Activated naive CD4-positive, alpha-beta T cell treated with anti-CD3 and anti-CD28 coated beads for 36 hours (primary cell): ENCODE results near the gene CCDC54. TPM values are rescaled to one million over a fixed set of nuclear protein-coding genes. Genes with fewer than 3 reads are reported as not detected.

ENCODE experiments used
- CTCF ChIA-PET: fragments of 350-600 bp; sonication (Branson Sonifier 250); formaldehyde crosslinking; loops from one replicate; lab custom pipeline; 2021; ENCODE audit warnings: antibody characterized with exemption; lab: Charles Lee
- DNase-seq: peaks from one replicate; pipeline ENCODE4 v3.0.0-alpha.2; 2020
- H3K27ac Mint-ChIP-seq: one replicate; pipeline ENCODE4 v1.8.0; 2021; ENCODE audit warnings: mild to moderate bottlenecking, mixed read lengths
- H3K27me3 Mint-ChIP-seq: one replicate; pipeline ENCODE4 v1.8.0; 2021; ENCODE audit warnings: low read depth, mixed read lengths
- H3K36me3 Mint-ChIP-seq: one replicate; pipeline ENCODE4 v1.8.0; 2021; ENCODE audit warnings: low read depth, mixed read lengths
- H3K4me1 Mint-ChIP-seq: one replicate; pipeline ENCODE4 v1.8.0; 2021; ENCODE audit warnings: low read depth, mixed read lengths
- H3K4me3 Mint-ChIP-seq: one replicate; pipeline ENCODE4 v1.8.0; 2021; ENCODE audit warnings: mild to moderate bottlenecking, moderate library complexity, mixed read lengths
- H3K9me3 Mint-ChIP-seq: one replicate; pipeline ENCODE4 v1.8.0; 2021; ENCODE audit warnings: mixed read lengths
- intact Hi-C: fragments of 100-400 bp; cut with micrococcal nuclease; formaldehyde crosslinking; loops from one replicate; pipeline ENCODE4 v1.15.1; 2023
- total RNA-seq, 2 experiments: library from RNA; stranded (reverse); gene quantifications; one replicate each; pipeline ENCODE4 v1.2.3, GENCODE V29; 2021

CCDC54 gene
- total RNA-seq, 2 experiments from 2014 or later = not detected

- Mint-ChIP-seq H3K4me1 (peaks cover 5% of the 10 kb centered on the region), H3K9me3 (no peaks in the 10 kb centered on the region), H3K27me3 (peaks cover 12% of the 10 kb centered on the region), H3K36me3 (no peaks in the 10 kb centered on the region), H3K4me3 (no peak overlapping the region), H3K27ac (no peak overlapping the region)
- no peak for DNase-seq
- CTCF ChIA-PET = no interaction called here
- intact Hi-C loops = no loop called here
These were observed 8.4 kb upstream of the CCDC54 start for GRCh38 chr3:107368654-107369398.

- H3K27me3 Mint-ChIP-seq = peaks cover 12% of the 10 kb centered on the region
- CTCF ChIA-PET = interaction anchor here (1.3 kb wide), 1 partner anchor 15 kb away, joined by 3 read pairs; no protein-coding TSS in a partner anchor
- intact Hi-C loops = no loop called here
These were observed 7.4 kb upstream of the CCDC54 start for GRCh38 chr3:107369791-107370190.

GRCh38 chr3:107370907-107371306 lies 6.3 kb upstream of the CCDC54 start:
- Mint-ChIP-seq H3K4me1 (peaks cover 5% of the 10 kb centered on the region), H3K36me3 (no peaks in the 10 kb centered on the region), H3K9me3 (no peaks in the 10 kb centered on the region), H3K27me3 (peaks cover 10% of the 10 kb centered on the region), H3K4me3 (no peak overlapping the region), H3K27ac (no peak overlapping the region)
- no peak for DNase-seq
- CTCF ChIA-PET = no interaction called here
- intact Hi-C loops = no loop called here

More at GRCh38 chr3:107369791-107370190, 7.4 kb upstream of the CCDC54 start:
- Mint-ChIP-seq H3K27ac (no peak overlapping the region), H3K4me1 (peaks cover 5% of the 10 kb centered on the region), H3K4me3 (no peak overlapping the region), H3K9me3 (no peaks in the 10 kb centered on the region), H3K36me3 (no peaks in the 10 kb centered on the region)
- DNase-seq = no peak

GRCh38 chr3:107372506-107372905 lies 4.7 kb upstream of the CCDC54 start:
- Mint-ChIP-seq H3K4me1 (peaks cover 2% of the 10 kb centered on the region), H3K27me3 (peaks cover 10% of the 10 kb centered on the region), H3K27ac (no peak overlapping the region), H3K9me3 (no peaks in the 10 kb centered on the region), H3K36me3 (no peaks in the 10 kb centered on the region), H3K4me3 (no peak overlapping the region)
- CTCF ChIA-PET = no interaction called here
- no peak for DNase-seq
- intact Hi-C loops = no loop called here

- no peak overlapping the region for H3K27ac Mint-ChIP-seq
- peaks cover 2% of the 10 kb centered on the region for H3K27me3 Mint-ChIP-seq
- DNase-seq = no peak
- H3K36me3 Mint-ChIP-seq = no peaks in the 10 kb centered on the region
- no peaks in the 10 kb centered on the region for H3K4me1 Mint-ChIP-seq
- intact Hi-C loops = no loop called here
- H3K4me3 Mint-ChIP-seq = no peak overlapping the region
- CTCF ChIA-PET = interaction anchor here (0.9 to 1.2 kb wide), 2 partner anchors 10 to 138 kb away, joined by 3 read pairs; no protein-coding TSS in a partner anchor
- H3K9me3 Mint-ChIP-seq = no peaks in the 10 kb centered on the region
These were observed 3.3 kb upstream of the CCDC54 start for GRCh38 chr3:107373896-107374295.

- Mint-ChIP-seq H3K27ac (no peak overlapping the region), H3K4me3 (no peak overlapping the region)
- intact Hi-C loops = no loop called here
These were observed 1.6 kb upstream of the CCDC54 start for GRCh38 chr3:107375682-107376081.

GRCh38 chr3:107382631-107383030 lies 5.4 kb downstream of the CCDC54 start:
- Mint-ChIP-seq H3K27ac (no peak overlapping the region), H3K4me1 (no peaks in the 10 kb centered on the region), H3K27me3 (peaks cover 6% of the 10 kb centered on the region), H3K4me3 (no peak overlapping the region), H3K36me3 (no peaks in the 10 kb centered on the region), H3K9me3 (no peaks in the 10 kb centered on the region)
- DNase-seq = no peak
- intact Hi-C loops = no loop called here
- CTCF ChIA-PET = interaction anchor here (0.7 kb wide), 1 partner anchor 8 kb away, joined by 4 read pairs; no protein-coding TSS in a partner anchor

More at GRCh38 chr3:107375682-107376081, 1.6 kb upstream of the CCDC54 start:
- DNase-seq = no peak
- Mint-ChIP-seq H3K4me1 (no peaks in the 10 kb centered on the region), H3K9me3 (no peaks in the 10 kb centered on the region), H3K27me3 (peaks cover 4% of the 10 kb centered on the region), H3K36me3 (no peaks in the 10 kb centered on the region)
- CTCF ChIA-PET = interaction anchor here (1.7 kb wide), 1 partner anchor 46 kb away, joined by 4 read pairs; no protein-coding TSS in a partner anchor

- Mint-ChIP-seq H3K27me3 (peaks cover 6% of the 10 kb centered on the region), H3K36me3 (no peaks in the 10 kb centered on the region), H3K4me3 (no peak overlapping the region), H3K27ac (no peak overlapping the region), H3K4me1 (no peaks in the 10 kb centered on the region), H3K9me3 (no peaks in the 10 kb centered on the region)
- intact Hi-C loops = no loop called here
- no peak for DNase-seq
- CTCF ChIA-PET = interaction anchor here (1.1 kb wide), 1 partner anchor 14 kb away, joined by 3 read pairs; no protein-coding TSS in a partner anchor
These were observed 7.2 kb downstream of the CCDC54 start for GRCh38 chr3:107384428-107384827.

- Mint-ChIP-seq H3K27me3 (peaks cover 6% of the 10 kb centered on the region), H3K4me3 (no peak overlapping the region), H3K9me3 (no peaks in the 10 kb centered on the region), H3K36me3 (no peaks in the 10 kb centered on the region), H3K27ac (no peak overlapping the region), H3K4me1 (no peaks in the 10 kb centered on the region)
- CTCF ChIA-PET = interaction anchor here (1.1 to 1.4 kb wide), 2 partner anchors 15 to 25 kb away, joined by 3 to 4 read pairs; no protein-coding TSS in a partner anchor
- DNase-seq = no peak
- intact Hi-C loops = no loop called here
These were observed 7.7 kb downstream of the CCDC54 start for GRCh38 chr3:107384907-107385306.

GRCh38 chr3:107387555-107387954 lies 10.3 kb downstream of the CCDC54 start:
- Mint-ChIP-seq H3K4me3 (no peak overlapping the region), H3K27ac (no peak overlapping the region), H3K4me1 (no peaks in the 10 kb centered on the region), H3K36me3 (no peaks in the 10 kb centered on the region), H3K27me3 (no peaks in the 10 kb centered on the region), H3K9me3 (no peaks in the 10 kb centered on the region)
- DNase-seq = no peak
- CTCF ChIA-PET = interaction anchor here (1.0 kb wide), 1 partner anchor 34 kb away, joined by 3 read pairs; no protein-coding TSS in a partner anchor
- intact Hi-C loops = no loop called here

GRCh38 chr3:107392549-107393165 lies 15.4 kb downstream of the CCDC54 start:
- DNase-seq = no peak
- Mint-ChIP-seq H3K27ac (no peak overlapping the region), H3K27me3 (peaks cover 2% of the 10 kb centered on the region), H3K9me3 (no peaks in the 10 kb centered on the region), H3K4me3 (no peak overlapping the region), H3K36me3 (no peaks in the 10 kb centered on the region), H3K4me1 (no peaks in the 10 kb centered on the region)
- intact Hi-C loops = no loop called here
- CTCF ChIA-PET = no interaction called here

- CTCF ChIA-PET = interaction anchor here (0.9 kb wide), 1 partner anchor 123 kb away, joined by 3 read pairs; no protein-coding TSS in a partner anchor
- intact Hi-C loops = no loop called here
- DNase-seq = no peak
- Mint-ChIP-seq H3K36me3 (no peaks in the 10 kb centered on the region), H3K27me3 (peaks cover 7% of the 10 kb centered on the region), H3K4me3 (no peak overlapping the region), H3K9me3 (no peaks in the 10 kb centered on the region), H3K27ac (no peak overlapping the region), H3K4me1 (no peaks in the 10 kb centered on the region)
These were observed 17.3 kb downstream of the CCDC54 start for GRCh38 chr3:107394502-107394901.
